ENCODE measurements around the gene CDH26.

CDH26 gene

DNA sequence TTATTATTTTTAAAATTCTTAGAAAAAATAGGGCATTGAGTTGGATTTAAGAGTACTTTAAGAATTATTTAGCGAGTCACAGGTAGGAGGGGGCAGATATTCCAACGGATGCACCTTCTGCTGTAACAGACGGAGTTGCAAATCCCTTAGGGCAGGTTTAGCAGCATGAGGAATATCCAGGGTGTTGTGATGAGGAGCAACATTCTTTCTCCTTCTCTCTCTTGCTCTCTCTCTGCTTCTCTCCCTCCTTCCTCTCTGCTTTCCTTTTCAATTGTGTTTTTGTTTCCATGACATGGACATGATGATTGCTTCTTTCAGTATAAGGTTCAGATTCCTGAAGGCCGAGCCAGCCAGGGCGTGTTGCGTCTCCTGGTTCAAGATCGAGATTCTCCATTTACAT is 28.9 kb downstream of the CDH26 start:
- no peak for DNase-seq

DNA sequence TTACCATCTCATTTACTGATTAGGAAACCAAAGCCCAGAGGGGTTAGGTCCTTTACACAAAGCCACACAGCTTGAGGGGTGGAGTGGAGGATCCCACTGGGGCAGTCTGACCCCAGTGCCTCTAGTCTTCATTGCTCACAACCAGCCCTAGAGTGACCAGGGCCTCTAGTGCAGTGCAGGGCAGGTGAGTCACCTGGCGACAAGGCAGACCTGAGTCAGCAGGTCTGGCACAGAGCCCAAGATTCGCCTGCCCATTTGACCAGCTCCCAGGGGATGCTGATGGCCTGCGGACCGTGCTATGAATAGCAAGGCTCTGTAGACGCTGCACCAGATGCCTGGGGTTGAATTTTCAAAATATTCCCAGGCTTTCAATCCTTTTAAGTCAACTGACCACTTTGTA is 29.9 kb downstream of the CDH26 start:
- no peak for DNase-seq

DNA sequence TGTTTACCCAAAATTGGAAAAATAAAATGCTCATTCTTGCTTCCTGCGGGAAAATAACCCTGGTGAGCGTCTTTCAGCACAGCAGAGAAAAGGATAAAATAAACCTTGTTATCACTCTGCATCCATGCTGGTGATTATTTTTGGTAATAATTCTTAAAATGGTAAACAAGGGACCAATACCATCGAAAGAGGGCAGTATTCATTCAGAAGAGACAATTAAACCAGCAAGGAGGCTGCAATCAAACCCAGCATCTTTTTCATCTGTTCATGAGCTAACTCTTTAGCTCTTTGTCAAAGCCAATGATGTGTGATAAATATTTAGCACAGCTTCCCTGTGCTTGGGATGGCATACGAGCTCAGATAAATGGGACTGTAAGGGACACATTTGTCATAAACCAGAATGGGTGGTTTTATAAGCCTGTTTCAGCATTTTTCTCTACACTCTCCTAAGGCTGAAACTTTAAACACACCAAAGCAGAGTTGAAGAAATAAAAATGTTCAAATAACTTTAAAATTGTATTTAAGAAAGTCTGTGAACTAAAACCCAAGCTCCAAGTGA is 34.4 kb downstream of the CDH26 start:
- no peak for DNase-seq

DNA sequence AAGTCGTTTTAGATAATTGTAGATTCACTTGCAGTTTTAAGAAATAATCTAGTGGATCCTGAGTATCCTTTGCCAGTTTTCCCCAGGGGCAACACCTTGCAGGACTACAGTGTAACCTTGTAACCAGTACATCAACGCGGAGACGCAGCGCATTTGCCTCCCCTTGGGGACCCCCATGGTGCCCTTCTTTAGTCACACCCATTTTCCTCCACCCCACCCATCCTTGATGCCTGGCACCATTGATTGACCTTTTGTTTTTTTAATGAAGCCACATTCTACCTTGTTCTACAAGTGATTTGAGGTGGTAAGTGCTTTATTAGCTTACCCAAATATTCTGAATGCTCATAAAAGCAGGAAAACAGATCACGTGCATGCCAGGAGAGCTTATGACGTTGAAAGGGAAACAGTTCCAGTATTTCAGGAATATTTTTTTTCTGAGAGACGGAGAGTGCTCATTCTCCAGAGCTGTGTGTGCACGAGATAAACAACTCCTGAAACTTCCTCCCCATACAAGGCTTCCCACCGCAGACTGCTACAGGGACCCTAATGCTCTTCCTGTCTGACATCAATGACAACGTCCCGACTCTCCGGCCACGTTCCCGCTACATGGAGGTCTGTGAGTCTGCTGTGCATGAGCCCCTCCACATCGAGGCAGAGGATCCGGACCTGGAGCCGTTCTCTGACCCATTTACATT is 35.7 kb downstream of the CDH26 start:
- no peak for DNase-seq

DNA sequence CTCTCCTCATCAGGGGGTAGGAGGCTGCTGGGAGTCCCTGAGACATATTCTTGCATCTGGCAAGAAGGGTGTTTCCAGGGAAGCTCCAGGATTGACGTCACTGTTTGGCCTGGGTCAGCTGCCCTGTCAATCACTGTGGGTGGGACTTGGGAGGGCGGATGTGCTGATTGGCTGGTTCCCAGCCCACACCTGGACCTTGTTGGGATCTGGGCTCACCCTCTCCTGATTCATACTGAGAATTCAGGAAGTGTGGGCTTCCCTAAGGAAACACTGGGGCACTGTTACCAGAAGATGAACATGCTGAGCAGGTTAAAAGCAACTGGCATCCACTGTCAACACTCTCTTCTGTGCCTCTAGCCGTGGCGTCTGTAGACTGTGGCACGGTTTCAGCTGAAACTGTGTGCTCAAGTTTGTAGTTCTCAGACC is 36.5 kb downstream of the CDH26 start:
- DNase-seq = no peak

DNA sequence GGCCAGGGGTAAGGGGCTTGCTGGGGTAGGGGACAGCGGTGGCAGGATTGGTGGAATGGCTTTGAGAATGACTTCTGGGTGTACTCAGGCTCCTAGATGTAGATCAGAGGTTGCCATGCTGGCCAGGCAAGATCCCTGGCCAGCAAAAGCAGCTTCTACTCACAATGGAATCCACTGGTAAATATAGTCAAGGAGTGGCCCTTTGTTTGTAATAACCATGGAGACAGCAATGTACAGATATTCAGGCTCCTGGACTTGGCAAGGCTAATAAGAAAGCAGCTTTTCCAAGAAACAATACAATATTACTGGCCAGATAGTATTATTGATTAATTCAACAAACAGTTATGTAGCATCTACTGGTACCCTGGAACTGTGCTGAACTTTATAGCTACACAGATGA is 37.9 kb downstream of the CDH26 start:
- DNase-seq = no peak

DNA sequence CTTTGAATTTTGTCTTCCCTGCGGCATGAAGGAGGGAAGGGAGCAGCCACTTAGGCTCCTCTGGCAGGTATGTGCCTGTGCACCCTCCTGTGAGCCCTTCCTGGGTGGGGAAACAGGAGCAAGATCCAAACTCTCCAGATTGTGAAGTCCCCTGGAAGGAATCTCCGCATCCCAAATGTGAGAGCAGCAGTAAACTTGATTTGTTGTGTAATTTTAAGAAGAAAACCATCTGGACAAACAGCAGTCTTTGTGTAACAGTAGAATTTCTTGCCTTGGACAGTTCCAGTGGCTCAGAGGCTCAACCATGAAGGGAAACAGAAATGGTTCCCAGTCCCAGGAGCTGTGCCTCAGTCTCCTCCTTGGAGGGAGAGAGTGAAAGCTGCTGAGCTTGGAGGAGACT is 39.7 kb downstream of the CDH26 start:
- no peak for DNase-seq

DNA sequence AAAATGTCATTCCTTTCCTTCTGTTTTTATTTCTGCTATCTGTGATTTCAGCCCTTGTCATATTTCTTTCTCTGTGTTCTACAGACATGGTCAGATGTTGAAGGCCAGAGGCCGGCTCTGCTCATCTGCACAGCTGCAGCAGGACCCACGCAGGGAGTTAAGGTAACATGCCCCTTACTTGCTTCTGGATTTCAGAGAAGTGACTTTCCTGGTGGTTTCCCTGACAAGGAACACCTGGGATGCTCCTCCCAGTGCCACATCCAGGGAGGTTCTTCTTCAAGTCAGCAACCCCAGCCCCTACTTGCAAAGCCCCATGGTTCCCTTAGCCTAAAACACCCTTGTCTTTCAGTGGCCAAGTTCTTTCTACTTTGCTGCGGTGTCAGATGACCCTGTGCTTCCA is 41.3 kb downstream of the CDH26 start:
- no peak for DNase-seq

DNA sequence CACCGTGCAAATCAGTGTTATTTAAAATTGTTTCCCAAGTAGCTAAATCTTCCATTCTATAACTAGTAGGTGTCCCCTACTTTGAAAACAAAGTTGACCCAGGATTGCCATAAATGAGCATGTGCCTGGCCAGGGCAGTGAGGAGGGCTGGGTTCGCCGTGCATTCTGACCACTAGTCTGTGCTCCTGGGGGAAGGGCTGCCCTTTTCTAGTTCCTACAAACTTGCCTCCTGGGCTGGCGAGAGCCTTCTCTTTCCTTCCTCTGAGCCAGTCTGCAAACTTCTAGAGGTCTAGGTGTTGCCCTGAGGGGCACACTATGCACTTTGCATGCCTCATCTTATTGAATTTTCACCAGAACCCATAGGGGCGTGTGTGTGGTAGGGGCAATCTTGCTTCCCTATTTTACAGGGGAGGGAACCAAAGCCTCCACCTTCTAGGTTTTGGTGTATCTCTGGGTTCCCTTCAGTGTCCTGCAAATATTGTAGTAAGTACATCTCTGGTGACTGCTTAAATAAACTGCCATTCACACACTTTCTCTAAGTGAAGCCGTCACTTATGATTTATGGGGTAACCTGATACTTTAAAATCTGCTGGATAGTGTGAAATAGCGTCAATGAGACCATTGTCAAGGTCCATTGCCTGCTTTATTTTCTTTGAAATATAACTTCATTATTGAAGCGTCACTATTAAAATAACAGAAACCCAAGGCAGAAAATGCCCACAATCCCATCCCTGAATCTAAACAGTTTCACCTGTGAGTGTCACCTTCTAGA is 42.2 kb downstream of the CDH26 start:
- no peak for DNase-seq

DNA sequence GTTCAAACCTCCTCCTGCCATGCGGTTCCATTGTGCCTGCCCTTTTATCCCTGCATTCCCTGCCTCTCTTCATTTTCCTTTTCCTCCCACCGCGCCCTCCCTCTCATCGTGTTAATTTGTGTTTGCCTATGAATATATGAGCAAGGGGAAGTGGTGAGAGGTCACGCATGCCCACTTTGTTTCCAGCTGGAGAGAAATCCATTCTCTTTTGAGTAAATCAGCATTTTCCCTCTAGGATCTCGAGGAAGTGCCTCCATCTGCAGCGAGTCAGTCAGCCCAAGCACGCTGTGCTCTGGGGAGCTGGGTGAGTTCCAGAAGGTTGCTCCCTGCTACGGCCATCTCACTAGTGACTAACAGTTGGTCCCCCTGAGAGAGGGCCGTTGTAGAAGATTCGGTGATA is 42.9 kb downstream of the CDH26 start:
- DNase-seq = no peak

DNA sequence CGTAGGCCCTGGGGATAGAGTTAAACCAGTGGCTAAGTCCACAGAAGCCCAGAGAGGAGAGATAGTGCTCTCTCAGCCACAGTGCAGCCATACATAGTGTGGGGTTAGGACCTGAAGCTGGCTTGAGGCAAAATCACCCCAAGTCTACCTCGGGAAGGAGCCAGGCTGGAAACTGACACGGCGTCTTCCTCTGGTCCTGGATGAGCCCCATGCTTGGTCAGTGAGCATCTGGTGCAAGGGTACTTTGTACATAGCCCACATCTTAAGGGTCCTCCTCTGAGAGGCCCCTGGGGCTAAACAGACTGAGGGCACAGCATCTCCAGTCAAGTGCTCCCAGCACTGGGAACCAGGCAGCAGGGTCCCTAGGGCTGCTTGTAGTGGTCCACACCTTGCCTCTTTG is 45.6 kb downstream of the CDH26 start:
- DNase-seq = no peak

DNA sequence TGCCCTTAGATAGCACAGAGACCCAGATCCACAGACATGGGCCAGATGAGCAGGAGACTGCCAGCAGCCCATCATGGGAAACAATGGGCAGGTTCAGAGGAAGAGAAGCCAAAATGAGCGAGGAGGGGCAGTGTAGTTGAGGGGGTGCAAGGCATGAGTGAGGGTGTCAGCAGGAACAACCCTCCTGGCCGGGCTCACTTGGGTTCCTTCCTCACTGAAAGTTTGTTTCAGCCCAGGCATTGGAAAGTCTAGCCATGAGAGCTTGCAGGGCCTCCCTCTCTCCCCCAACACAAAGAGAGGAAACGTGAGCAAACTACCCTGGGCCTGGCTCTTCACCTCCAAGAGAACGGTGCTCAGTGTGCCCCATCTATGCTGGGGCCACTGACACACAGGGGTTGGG is 48.0 kb downstream of the CDH26 start:
- no peak for DNase-seq

DNA sequence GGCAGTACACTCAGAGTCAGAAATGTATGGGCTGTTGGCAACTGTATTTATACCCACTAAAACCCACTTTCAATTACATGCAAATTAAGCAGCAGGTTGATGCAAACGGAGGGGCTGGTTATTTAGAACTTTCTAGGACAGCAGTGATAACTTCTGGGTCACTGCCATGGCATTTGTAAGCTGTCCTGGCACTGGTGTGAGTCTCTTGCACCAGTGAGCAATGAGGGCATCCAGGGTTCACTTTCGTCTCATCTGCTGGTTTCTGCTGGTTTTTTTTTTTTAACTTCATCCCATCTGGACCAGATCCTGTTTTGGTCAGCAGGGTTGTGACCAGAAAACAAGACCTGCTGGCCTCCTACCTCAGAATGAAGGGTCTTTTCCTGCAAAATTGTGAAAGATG is 49.2 kb downstream of the CDH26 start:
- DNase-seq = no peak

DNA sequence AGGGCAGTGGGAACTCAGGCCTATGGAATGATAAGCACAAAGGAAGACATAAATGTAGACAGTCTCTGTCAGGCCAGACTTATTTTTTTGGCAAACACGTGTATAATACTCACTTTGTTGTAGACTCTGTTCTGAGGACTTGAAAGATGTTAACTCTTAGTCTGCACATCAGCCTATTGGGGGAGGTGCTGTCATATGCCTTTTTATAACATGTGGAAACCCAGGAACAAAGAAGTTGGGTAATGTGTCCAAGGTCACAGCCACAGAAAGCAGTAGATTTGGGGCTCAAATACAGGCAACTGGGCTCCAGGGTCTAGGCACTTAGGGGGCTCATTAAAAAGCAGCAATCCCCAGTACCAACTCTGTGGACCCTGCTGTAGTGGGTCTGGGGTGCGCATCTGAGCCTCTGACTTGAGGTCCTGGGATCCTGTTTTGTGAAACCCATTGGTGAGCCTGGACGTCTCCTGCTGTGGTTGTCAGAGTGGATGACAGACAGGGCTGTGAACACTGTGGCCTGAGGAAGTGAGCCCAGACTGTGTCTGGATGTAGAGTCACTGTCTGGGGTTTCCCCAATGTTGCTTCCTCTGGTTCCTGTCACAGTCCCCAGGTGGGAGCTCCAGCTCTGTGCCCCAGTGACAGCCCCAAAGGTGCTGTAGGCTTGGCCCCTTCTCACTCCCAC is 50.0 kb downstream of the CDH26 start:
- no peak for DNase-seq

DNA sequence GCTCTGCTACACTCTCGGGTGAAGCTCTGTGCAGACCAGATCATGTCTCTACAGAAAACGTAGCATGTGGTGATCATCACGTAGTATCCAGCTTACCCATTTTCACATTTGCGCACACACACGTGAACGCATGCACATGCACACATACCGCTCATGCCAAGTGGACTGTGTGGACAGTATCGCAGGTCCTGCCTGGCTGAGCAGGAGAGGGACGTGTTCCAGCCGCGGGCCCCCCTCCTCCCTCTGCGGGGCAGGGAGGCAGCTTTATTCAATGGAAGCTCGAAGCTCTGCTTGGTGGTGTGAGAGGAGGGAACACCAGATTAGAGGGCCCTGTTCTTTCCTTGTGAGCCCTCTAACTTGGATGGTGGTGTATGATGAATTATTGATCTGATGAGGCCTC is 51.1 kb downstream of the CDH26 start:
- DNase-seq = no peak

DNA sequence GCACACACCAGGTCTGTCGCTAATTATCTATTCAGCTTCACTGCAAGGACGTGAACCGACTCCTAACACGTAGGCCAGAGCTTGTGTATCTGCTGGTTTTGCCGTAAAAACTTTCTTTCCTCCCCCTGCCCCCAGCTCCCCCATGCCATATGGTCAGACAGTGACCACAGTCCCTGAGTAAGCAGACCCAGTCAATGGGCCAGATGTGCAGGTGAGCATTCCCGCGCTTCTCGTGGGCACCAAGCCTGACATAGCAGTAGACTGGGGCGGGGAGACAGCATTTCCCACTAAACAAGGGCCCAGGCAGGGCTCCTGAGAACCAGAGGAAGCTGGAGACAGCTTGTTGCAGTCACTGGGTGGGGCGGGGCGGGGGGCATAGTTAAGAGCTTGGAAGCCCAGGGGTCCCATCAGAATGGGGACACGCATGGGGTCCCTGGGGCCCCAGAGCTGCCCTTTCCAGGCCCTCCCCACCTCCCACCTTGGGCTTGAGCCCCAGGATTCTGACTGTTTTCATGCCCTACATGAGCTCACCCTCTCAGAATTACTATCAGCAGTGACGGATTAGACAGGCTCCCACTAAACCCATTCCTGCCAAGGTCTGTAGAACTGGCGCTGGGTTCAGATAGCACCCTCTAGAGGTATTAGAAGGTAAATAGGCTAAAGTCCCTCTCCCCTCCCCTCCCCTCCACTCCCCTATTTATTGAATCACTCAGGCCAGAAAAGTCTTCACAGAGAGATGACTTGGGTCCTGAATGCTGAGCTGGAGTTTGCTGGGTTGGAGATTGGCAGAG is 51.8 kb downstream of the CDH26 start:
- no peak for DNase-seq

DNA sequence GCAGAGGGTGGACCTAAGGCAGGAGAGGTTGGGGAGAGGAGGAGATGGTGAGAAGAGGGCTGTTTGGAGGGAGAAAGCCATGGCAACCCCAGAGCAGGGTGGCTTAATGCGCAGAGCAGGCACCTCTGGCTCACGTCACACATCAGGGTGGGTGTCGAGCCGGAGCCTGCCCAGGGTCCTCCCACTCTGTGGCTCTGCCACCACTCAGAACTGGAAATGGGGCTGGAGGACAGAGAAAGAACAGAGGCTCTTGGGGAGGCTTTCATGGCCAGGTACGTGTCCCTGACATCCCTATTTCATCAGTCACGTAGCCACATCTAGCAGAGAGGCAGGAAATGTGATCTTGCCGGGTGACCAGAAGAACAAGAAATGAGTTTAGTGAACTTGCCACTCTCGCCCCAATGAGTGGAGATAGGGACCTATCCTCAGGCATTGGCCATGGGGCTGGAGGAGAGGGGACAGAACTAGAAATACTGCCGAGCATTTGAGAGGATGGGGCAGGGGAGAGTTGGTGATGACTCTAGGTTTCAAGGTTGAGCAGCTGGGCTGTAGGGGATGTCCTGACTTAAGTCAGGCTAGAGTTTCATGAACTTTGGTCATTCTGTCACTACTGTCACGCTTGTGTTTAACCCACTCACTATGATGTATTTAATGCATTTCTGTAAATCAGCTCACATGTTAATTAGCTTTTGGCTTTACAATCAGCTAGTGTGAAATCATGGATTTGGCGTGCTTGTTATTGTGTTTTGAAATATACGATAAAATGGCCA is 52.7 kb downstream of the CDH26 start:
- DNase-seq = no peak

DNA sequence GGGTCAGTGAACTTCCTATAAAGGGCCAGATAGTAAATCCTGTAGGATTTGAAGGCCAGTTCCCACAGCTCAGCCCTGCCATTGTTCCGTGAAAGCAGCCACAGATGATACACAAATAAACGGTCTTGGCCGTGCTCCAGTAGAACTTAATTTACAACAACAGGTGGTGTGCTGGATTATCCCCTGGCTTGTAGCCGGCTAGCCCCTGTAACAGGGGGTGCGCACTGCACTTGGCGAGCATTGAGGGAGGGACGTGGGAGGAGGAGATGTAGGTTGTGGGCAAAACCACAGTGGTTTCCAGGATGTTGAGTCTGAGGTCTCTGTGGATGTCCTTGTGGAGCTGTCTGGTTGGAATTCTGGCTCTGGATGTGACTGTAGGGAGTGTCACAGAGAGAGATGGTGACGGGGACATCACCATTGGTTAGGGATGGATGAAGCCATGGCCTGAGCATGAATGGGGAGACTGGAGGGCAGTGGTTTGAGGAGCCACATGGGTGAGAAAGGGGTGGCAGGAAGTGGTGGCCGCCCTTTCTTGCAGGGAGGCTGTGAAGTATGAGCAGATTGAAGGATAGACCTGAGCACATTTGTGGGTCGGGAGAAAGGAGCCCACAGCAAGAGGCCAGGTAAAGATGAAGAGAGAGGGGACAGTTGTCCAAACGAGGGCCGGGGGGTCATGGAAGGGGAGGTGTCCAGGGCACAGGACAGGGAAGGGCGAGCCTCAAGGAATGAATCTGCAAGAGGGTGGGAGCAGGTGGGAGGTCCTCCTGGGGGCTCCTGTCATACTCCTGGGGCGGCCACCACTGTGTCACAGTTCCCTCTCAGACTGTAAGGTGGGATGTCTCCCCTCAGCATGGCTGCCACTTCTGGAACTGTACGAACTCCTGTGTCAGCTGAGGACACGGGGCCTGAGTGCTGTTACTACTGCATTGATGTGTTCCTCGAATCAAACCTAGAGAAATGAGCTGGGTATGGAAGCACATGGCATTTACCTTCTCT is 53.6 kb downstream of the CDH26 start:
- DNase-seq = no peak

DNA sequence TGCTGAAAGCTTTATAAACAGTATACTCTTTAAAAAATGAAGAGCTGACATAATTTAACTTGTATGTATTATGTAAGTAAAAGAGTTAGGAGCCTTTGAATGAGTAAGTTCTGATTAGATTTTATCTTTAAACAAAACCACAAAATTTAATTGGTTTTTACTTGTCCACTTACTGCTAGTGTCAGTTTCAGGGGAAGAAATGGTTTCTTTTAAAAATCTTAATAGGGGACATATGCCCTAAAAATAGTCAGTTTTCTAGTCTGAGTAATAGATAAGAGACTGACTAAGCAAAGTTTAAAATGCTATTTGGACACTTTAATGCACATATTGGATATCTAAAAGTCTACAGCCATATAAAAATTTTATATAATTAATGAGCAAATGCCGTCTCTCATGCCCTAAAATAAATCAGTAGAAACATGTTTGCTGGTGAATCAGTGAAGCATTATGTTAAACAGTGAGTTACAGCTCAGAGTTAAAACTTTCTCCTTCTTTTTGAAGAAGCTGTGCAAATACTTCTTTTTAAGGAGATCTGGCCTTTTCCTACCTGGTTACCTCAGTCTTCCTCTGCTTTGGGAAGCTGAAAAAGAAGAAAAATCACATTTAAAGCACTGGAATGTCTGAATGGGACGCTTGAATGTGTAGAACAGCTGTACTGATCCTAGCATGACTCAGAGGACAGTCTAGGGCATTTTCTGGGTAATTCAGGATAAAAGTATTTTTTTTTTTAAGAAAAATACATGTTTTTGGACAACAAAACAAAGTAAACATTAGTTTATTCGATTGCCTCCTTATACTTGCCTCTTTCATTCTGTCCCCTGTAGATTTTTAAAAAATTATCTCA is 55.3 kb downstream of the CDH26 start:
- DNase-seq = no peak

DNA sequence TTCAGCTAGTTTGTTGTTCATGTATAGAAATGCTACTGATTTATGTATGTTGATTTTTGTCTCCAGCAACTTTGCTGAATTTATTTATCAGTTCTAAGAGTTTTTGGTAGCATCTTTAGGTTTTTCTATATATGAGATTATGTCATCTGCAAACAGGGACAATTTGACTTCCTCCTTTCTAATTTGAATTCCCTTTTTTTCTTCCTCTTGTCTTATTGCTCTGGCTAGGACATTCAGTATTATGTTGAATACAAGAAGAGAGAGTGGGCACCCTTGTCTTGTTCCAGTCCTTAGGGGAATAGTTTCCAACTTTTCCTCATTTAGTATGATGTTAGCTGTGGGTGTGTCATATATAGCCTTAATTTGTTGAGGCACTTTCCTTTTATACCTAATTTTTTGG is 58.2 kb downstream of the CDH26 start:
- no peak for DNase-seq
